WTC11 (cell line): ENCODE data around the gene MAPK12. TPM values are rescaled to one million over a fixed set of nuclear protein-coding genes. Genes with fewer than 3 reads are reported as not detected.
A peak's percentile ranks its signal among the peaks of the same experiment; 100 is the strongest.

ENCODE experiments used
- ARID4B ChIP-seq: sonication (generic); formaldehyde crosslinking; IDR thresholded peaks from 2 replicates; pipeline ENCODE4 v1.8.0; 2023; ENCODE audit warnings: missing genetic modification reagents, mild to moderate bottlenecking, borderline replicate concordance
- CREB1 ChIP-seq: sonication (generic); formaldehyde crosslinking; IDR thresholded peaks from 2 replicates; pipeline ENCODE4 v1.8.0; 2023; ENCODE audit warnings: mild to moderate bottlenecking, missing genetic modification reagents
- CREM ChIP-seq: sonication (generic); formaldehyde crosslinking; IDR thresholded peaks from 2 replicates; pipeline ENCODE4 v1.8.1; 2022; ENCODE audit warnings: mild to moderate bottlenecking, missing genetic modification reagents, moderate library complexity
- ETV6 ChIP-seq: sonication (generic); formaldehyde crosslinking; IDR thresholded peaks from 2 replicates; pipeline ENCODE4 v1.8.1; 2022; ENCODE audit warnings: mild to moderate bottlenecking, missing genetic modification reagents
- FOXJ3 ChIP-seq: sonication (generic); formaldehyde crosslinking; IDR thresholded peaks from 2 replicates; pipeline ENCODE4 v1.9.0; 2021; ENCODE audit warnings: missing genetic modification reagents, mild to moderate bottlenecking, borderline replicate concordance
- FOXK1 ChIP-seq: sonication (generic); formaldehyde crosslinking; IDR thresholded peaks from 2 replicates; pipeline ENCODE4 v1.8.0; 2022; ENCODE audit warnings: mild to moderate bottlenecking, moderate library complexity, missing genetic modification reagents
- FOXP1 ChIP-seq: sonication (generic); formaldehyde crosslinking; IDR thresholded peaks from 2 replicates; pipeline ENCODE4 v1.8.0; 2022; ENCODE audit warnings: missing genetic modification reagents, mild to moderate bottlenecking, moderate library complexity, borderline replicate concordance
- GABPB1 ChIP-seq: sonication (generic); formaldehyde crosslinking; IDR thresholded peaks from 2 replicates; pipeline ENCODE4 v1.8.1; 2023; ENCODE audit warnings: mild to moderate bottlenecking, missing genetic modification reagents
- GRHL2 ChIP-seq: fragments of 250-450 bp; sonication (Bioruptor Pico); IDR thresholded peaks from 2 replicates; pipeline ENCODE4 v1.8.0; 2022; ENCODE audit warnings: mild to moderate bottlenecking, moderate library complexity; ENCODE audit not compliant: insufficient replicate concordance, severe bottlenecking
- HMGXB4 ChIP-seq: sonication (generic); formaldehyde crosslinking; IDR thresholded peaks from 2 replicates; pipeline ENCODE4 v1.8.1; 2023; ENCODE audit warnings: mild to moderate bottlenecking, moderate library complexity, missing genetic modification reagents
- IRF1 ChIP-seq: sonication (generic); formaldehyde crosslinking; IDR thresholded peaks from 2 replicates; pipeline ENCODE4 v1.8.0; 2023; ENCODE audit warnings: missing genetic modification reagents
- KAT7 ChIP-seq: sonication (generic); formaldehyde crosslinking; IDR thresholded peaks from 2 replicates; pipeline ENCODE4 v1.8.1; 2023; ENCODE audit warnings: missing genetic modification reagents, mild to moderate bottlenecking, borderline replicate concordance
- MAX ChIP-seq: sonication (generic); formaldehyde crosslinking; IDR thresholded peaks from 2 replicates; pipeline ENCODE4 v1.8.0; 2022; ENCODE audit warnings: mild to moderate bottlenecking, missing genetic modification reagents
- NFYB ChIP-seq: sonication (generic); formaldehyde crosslinking; conservative IDR thresholded peaks from 2 replicates; pipeline ENCODE4 v1.8.0; 2022; ENCODE audit warnings: low read depth, missing genetic modification reagents
- NR2C2 ChIP-seq: sonication (generic); formaldehyde crosslinking; IDR thresholded peaks from 2 replicates; pipeline ENCODE4 v1.8.0; 2022; ENCODE audit warnings: mild to moderate bottlenecking, missing genetic modification reagents
- RELA ChIP-seq: sonication (generic); formaldehyde crosslinking; IDR thresholded peaks from 2 replicates; pipeline ENCODE4 v1.8.1; 2022; ENCODE audit warnings: missing genetic modification reagents, mild to moderate bottlenecking, borderline replicate concordance
- SP1 ChIP-seq: sonication (generic); formaldehyde crosslinking; conservative IDR thresholded peaks from 2 replicates; pipeline ENCODE4 v1.8.1; 2022; ENCODE audit warnings: missing genetic modification reagents
- TEAD1 ChIP-seq: sonication (generic); formaldehyde crosslinking; IDR thresholded peaks from 2 replicates; pipeline ENCODE4 v1.8.0; 2022; ENCODE audit warnings: mild to moderate bottlenecking, missing genetic modification reagents
- TEAD4 ChIP-seq: sonication (generic); formaldehyde crosslinking; IDR thresholded peaks from 2 replicates; pipeline ENCODE4 v1.8.0; 2022; ENCODE audit warnings: mild to moderate bottlenecking, missing genetic modification reagents
- TP53 ChIP-seq: sonication (generic); formaldehyde crosslinking; IDR thresholded peaks from 2 replicates; pipeline ENCODE4 v1.8.1; 2023; ENCODE audit warnings: mild to moderate bottlenecking, missing genetic modification reagents
- ZNF219 ChIP-seq: sonication (generic); formaldehyde crosslinking; IDR thresholded peaks from 2 replicates; pipeline ENCODE4 v1.8.0; 2023; ENCODE audit warnings: missing genetic modification reagents, mild to moderate bottlenecking, borderline replicate concordance
- ZNF317 ChIP-seq: sonication (generic); formaldehyde crosslinking; IDR thresholded peaks from 2 replicates; pipeline ENCODE4 v1.8.1; 2023; ENCODE audit warnings: low read depth, mild to moderate bottlenecking, moderate library complexity, missing genetic modification reagents, borderline replicate concordance
- ZNF396 ChIP-seq: fragments of 250-450 bp; sonication (Bioruptor Pico); IDR thresholded peaks from 2 replicates; pipeline ENCODE4 v1.8.0; 2021; ENCODE audit warnings: mild to moderate bottlenecking, moderate library complexity, borderline replicate concordance
- ZNF416 ChIP-seq: fragments of 250-450 bp; sonication (Bioruptor Pico); IDR thresholded peaks from 2 replicates; pipeline ENCODE4 v1.9.0; 2021; ENCODE audit warnings: mild to moderate bottlenecking, inconsistent platforms
- ZNF425 ChIP-seq: fragments of 250-450 bp; sonication (Bioruptor Pico); conservative IDR thresholded peaks from 2 replicates; pipeline ENCODE4 v1.9.0; 2021; ENCODE audit warnings: mild to moderate bottlenecking
- ZNF532 ChIP-seq: fragments of 250-450 bp; sonication (Bioruptor Pico); IDR thresholded peaks from 2 replicates; pipeline ENCODE4 v1.9.0; 2021; ENCODE audit warnings: mild to moderate bottlenecking, borderline replicate concordance
- total RNA-seq: library from RNA; stranded (reverse); gene quantifications from 3 replicates; pipeline ENCODE4 v1.2.3, GENCODE V29; 2021

Gene MAPK12
- total RNA-seq, 1 experiment from 2014 or later = 31.0 TPM

- TF ChIP-seq NFYB (CRISPR knock-in tag) (peak; percentile 34; the same call in 1 of the 2 replicates), TEAD4 (CRISPR knock-in tag) (0 out of 2 replicates have a peak, but pooled peaks have one; percentile 30), ZNF396 (no peak), ZNF416 (no peak), MAX (CRISPR knock-in tag) (peak; percentile 88), RELA (no peak), GABPB1 (CRISPR knock-in tag) (peak; percentile 89), IRF1 (CRISPR knock-in tag) (no peak; the same call in 1 of the 2 replicates), FOXJ3 (CRISPR knock-in tag) (no peak), ZNF425 (no peak), FOXP1 (CRISPR knock-in tag) (peak; percentile 43; the same call in 1 of the 2 replicates), TEAD1 (CRISPR knock-in tag) (peak; percentile 52), TP53 (peak; percentile 89), ZNF532 (no peak), ARID4B (CRISPR knock-in tag) (peak; percentile 88; the same call in 1 of the 2 replicates), CREM (CRISPR knock-in tag) (peak; percentile 100), ZNF219 (CRISPR knock-in tag) (no peak), ETV6 (CRISPR knock-in tag) (peak; percentile 89), NR2C2 (CRISPR knock-in tag) (no peak), GRHL2 (CRISPR knock-in tag) (no peak), FOXK1 (CRISPR knock-in tag) (peak; percentile 97), CREB1 (CRISPR knock-in tag) (peak; percentile 95), KAT7 (CRISPR knock-in tag) (no peak), SP1 (CRISPR knock-in tag) (peak; percentile 90), ZNF317 (no peak), HMGXB4 (CRISPR knock-in tag) (peak; percentile 76)
Observed at GRCh38 chr22:50244420-50245213, 16.9 kb downstream of the MAPK12 start, which contains the start of gene TUBGCP6 (continued).
